SW 1271 (cell line): Measurements from ENCODE around the gene LGR4.
"Not testable (repeated sequence)": the region's sequence is repeated elsewhere in the genome, so short reads cannot be mapped to it uniquely, and the experiment has no call there.

Source experiments
- DNase-seq, 2 experiments: peaks; one replicate each; lab custom pipeline; 2025; lab: John Stamatoyannopoulos, UW

Gene LGR4

DNA sequence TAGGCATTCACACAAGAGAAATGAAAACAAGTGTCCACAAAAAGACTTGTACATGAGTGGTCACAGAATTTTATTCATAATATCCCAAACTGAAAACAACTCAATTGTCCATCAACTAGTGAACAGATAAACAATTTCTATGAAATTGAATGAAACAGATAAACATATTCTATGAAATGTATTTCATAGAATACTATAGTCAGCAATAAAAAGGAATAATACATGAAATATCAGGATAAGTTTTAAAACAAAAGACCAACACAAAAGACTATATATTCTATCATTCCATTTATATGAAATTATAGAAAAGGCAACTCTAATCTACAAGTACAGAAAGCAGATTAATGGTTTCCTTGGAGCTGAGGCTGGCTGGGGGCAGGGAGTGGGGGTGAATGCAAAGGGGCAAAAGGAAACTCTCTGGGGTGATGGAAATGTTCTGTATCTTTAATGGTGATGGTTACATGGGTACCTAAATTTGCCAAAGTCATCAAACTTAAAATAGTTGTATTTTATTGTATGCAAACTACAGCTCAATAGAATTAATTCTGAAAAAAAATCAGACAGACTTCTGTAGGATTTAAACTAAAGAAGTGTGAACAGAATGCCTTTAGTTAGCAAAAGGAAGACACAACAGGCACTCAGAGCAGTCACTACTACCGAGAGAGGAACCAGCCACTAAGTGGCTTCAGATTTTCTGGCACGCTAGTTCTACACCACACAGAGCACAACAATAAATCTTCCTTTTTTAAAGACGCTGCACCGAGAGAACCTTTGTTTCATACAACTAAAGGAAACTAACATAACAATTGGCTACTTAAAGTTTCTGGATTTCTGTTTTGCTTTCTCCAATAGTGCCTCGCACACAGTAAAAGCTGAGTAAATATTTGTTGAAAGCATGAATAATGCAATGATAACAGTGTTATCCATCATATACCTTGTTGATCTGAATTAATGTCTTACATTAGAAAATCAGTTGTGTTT is 124.9 kb downstream of the LGR4 start:
- DNase-seq: no peak

DNA sequence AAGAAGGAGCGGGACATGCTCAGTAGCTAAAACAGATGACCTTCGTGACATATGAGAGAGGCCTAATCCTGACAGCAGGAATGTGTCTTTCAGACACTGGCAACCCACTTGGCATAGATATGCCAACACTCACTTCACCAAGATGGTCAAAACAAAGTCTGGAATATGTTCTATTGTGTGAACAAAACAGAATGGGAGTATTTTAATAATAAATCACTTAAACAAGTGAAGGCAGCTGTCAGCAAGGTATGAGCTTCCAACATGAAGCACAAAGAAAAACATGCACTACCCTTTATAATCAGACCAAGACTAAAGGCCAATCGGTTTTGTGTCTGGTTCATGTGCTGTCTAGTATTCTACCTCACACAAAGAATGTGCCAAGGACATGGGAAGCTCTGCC is 132.6 kb downstream of the LGR4 start:
- no peak for DNase-seq

DNA sequence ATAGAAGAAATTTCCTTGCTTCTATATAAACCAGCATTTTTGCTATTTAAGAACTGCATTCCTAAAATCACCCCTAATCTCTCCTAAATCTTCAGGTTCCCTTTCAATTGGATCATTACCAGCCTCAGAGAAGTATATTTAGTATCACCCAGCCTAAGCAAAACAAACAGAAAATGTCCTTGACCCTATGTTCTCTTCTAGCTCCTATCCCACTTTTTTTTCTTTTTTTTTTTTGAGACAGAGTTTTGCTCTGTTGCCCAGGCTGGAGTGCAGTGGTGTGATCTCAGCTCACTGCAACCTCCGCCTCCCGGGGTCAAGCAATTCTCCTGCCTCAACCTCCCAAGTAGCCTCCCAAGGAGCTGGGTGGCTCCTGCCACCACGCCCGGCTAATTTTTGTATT is 137.8 kb downstream of the LGR4 start:
- DNase-seq: not testable (repeated sequence)

DNA sequence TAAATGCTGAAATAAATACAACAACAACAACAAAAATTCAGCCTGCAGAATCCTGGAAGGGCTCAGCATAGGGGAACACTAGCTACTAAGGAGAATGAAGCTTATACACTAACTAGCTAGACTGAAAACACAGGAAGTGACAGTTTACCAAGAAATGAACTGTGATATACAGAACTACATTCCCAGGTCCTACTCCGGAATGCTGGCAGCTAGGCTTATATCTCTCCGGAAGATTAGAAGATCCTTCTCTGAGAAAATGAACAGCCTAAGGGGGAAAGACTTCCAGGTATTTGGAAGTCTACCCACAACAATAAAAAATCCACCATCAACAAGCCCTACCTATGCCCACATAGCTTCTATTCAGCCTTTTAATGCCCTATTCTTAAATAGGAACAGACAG is 140.6 kb downstream of the LGR4 start:
- DNase-seq: no peak

DNA sequence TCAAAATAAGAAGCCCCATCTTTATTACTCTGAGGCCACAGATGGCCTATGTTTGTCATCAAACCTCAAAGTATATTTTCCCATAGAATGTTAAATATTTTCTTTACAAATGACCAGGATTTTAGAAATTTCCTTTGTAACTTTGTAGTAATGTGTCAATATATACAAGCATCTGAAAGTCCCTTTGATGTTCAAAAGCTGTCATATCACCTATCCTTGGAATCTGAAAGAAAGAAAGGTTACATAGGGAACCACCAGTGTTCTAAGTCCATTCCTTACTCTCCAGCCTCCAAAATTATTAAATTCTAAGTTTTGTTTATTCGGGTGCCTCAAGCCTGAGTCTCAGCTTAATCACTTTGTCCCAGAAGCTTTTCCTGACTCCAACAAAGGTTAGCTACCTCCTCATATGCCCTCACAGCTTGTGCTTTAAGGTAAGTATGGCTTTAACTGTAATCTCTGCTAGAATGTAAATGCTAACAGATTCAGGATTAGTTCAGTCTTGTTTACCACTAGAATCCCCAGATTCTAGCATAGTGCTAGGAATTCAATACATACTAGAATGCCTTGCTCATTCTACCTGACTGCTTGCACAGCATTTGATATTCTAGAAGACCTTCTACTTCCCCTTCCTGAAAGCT is 141.8 kb downstream of the LGR4 start:
- no peak for DNase-seq

DNA sequence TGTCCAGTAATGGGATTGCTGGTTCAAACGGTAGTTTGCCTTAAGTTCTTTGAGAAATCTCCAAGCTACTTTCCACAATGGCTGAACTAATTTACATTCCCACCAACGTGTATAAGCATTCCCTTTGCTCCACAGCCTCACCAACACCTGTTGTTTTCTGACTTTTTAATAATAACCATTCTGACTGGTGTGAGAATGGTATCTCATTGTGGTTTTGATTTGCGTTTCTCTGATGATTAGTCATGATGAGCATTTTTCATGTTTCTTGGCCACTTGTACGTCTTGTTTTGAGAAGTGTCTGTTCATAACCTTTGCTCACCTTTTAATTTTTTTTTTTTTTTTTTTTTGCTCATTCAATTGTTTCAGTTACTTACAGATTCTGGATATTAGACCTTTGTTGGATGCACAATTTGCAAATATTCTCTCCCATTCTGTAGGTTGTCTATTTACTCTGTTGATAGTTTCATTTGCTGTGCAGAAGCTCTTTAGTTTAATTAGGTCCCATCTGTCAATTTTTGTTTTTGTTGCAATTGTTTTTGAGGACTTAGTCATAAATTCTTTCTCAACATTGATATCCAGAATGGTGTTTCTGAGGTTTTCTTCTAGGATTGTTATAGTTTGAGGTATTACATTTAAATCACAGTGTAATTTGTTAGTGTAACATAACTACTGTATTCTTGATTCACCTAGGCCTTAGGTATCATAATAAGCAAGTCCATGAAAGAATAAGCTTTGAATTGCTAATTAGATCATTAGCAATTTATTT is 142.5 kb downstream of the LGR4 start:
- no peak for DNase-seq

DNA sequence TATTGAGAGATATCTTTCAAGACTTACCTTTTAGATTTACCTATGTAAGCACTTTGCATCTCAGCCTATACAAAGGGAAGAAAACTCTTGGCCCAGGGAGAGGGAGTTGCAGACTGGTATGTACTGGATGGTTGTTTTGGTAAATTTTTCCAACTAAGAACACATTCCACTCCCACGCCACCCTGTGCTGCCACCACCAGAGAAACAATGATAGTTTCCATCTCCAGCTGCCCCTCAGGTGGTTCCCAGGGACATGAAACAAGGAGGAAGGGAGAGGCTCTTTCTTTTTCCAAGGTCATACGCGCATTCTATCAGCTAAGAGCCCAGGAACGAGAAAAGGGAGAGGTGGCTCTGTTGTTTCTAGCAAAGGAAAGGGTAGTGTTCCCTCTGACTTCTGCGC is 144.0 kb downstream of the LGR4 start:
- no peak for DNase-seq

DNA sequence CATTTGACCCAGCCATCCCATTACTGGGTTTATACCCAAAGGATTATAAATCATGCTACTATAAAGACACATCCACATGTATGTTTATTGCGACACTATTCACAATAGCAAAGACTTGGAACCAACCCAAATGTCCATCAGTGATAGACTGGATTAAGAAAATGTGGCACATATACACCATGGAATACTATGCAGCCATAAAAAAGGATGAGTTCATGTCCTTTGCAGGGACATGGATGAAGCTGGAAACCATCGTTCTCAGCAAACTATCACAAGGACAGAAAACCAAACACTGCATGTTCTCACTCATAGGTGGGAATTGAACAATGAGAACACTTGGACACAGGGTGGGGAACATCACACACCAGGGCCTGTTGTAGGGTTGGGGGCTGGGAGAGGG is 145.5 kb downstream of the LGR4 start:
- not testable (repeated sequence) for DNase-seq

DNA sequence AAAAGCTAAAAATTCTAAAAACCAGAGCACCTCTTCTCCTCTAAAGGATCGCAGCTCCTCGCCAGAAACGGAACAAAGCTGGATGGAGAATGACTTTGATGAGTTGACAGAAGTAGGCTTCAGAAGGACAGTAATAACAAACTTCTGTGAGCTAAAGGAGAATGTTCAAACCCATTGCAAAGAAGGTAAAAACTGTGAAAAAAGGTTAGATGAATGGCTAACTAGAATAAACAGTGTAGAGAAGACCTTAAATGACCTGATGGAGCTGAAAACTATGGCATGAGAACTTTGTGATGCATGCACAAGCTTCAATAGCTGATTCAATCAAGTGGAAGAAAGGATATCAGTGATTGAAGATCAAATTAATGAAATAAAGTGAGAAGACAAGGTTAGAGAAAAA is 150.4 kb downstream of the LGR4 start:
- not testable (repeated sequence) for DNase-seq

DNA sequence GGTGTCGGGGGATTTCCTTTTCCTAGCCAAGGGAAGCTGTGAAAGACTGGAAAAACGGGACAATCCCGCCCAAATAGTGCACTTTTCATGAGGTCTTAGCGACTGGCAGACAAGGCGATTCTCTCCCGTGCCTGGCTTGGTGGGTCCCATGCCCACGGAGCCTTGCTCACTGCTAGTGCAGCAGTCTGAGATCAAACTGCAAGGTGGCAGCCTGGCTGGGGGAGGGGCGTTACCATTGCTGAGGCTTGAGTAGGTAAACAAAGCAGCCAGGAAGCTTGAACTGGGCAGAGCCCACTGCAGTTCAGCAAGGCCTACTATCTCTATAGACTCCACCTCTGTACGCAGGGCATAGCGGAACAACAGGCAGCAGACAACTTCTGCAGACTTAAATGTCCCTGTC is 151.2 kb downstream of the LGR4 start:
- DNase-seq: not testable (repeated sequence)

DNA sequence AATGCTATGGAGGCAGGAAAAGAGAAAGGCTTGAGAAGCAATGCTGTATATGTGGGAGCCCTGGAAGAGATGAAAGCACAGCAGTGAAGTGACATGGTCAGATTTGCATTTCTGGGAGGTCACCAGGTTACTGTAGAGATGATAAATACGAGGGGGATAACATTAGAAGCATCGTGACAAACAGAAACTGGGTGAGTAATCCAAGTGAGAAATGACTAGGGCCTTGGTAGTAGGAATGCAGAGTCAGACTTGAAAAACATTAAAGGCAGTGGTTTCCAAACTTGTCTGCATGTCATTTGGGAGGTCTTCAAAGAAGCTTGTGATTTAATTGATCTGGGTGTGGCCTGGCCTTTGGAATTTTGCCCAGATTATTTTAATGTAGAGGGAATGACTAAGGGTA is 153.5 kb downstream of the LGR4 start:
- no peak for DNase-seq

DNA sequence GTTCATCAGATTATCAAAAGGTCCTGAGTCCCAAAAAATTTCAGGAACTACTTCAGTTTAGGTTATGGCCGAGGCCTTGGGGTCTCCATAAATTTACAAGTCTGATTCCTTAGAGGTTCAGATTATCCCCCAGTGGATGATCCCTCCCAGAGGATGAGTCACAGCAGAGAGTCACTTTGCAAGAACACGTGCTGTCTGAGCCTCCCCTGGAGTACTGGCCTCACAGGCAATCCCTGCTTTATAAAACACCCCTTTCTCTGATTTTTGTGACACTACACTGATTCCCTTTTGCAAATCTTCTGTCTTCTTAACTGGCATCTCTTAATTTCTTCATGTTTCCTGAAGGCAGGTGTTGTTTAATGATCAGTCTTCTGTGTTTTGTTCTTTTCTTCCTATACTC is 154.8 kb downstream of the LGR4 start:
- no peak for DNase-seq
